PFSK-1 (cell line): Measurements from ENCODE around the gene PFDN4.

ENCODE experiments used
- POLR2AphosphoS5 ChIP-seq: IDR thresholded peaks from 2 replicates; pipeline ENCODE4 v1.6.1; 2012; ENCODE audit warnings: low read depth, mild to moderate bottlenecking, control low read depth, low read length, moderate library complexity
- REST ChIP-seq, 2 experiments: IDR thresholded peaks; 2 replicates each; pipeline versions ENCODE4 v1.6.1 to v1.8.0; 2011 to 2012; ENCODE audit warnings: low read depth in 2 of 2, low read length in 2 of 2, control low read depth in 1 of 2, inconsistent platforms in 1 of 2, mild to moderate bottlenecking in 1 of 2, moderate library complexity in 1 of 2; ENCODE audit not compliant: insufficient read depth in 1 of 2
- SIN3A ChIP-seq: IDR thresholded peaks from 2 replicates; pipeline ENCODE4 v1.6.1; 2012; ENCODE audit warnings: mild to moderate bottlenecking, low read length, moderate library complexity, borderline replicate concordance; ENCODE audit not compliant: insufficient read depth
- TAF1 ChIP-seq: IDR thresholded peaks from 2 replicates; pipeline ENCODE4 v1.6.1; 2012; ENCODE audit warnings: low read length, control low read depth, borderline replicate concordance; ENCODE audit not compliant: insufficient read depth

DNA sequence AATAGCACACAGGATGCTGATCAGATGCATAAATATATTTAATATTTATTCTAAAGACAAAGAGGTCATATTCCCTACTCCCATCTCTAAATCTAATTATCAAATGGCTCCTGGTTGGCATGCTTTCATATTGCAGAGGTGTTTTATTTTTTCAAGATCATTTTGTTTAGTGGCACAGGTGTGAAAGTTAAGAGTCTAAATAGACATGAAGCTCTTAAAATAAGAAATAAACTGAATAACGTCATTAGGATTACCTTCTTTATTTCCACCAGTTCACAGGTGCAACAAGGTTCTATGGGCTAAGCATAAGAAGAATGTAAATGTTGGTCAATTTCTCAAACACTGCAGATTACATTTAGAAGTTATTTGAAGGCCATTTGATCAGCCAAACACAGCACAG lies 27.0 kb upstream of the PFDN4 start:
- TF ChIP-seq POLR2AphosphoS5 (no peak), REST (IDR thresholded peaks at IDR 0.05; ENCODE audit: insufficient read depth in 1 of 2, low read depth in 2 of 2, low read length in 2 of 2) (no peak), SIN3A (no peak), TAF1 (no peak)
